Heart right ventricle (tissue), 16 donors: ENCODE data around the gene MAN1A1. TPM values are rescaled to one million over a fixed set of nuclear protein-coding genes. Genes with fewer than 3 reads are reported as not detected.

Experiments
- ATAC-seq, 8 donors: fragments of 200-7000 bp; cut with Tn5 transposase; one replicate each; pipeline ENCODE4 v1.9.1; 2020; ENCODE audit warnings: mild to moderate bottlenecking in 8 of 8, moderate library complexity in 8 of 8, moderate number of reproducible peaks in 1 of 8
- DNase-seq, 2 donors: peaks; one replicate each; pipeline ENCODE4 v3.0.0-alpha.2; 2020
- H3K27ac ChIP-seq, 10 donors: fragments of 200-600 bp; sonication (generic) in 2 of 10; one replicate each; pipeline versions ENCODE4 v1.5.0 to v1.8.0; 2020 to 2022; ENCODE audit warnings: mild to moderate bottlenecking in 3 of 10
- H3K27me3 ChIP-seq, 7 donors: fragments of 200-600 bp; one replicate each; pipeline ENCODE4 v1.8.0; 2021 to 2022; ENCODE audit warnings: mild to moderate bottlenecking in 2 of 7
- H3K36me3 ChIP-seq, 9 donors: fragments of 200-600 bp; sonication (generic) in 1 of 9; one replicate each; pipeline versions ENCODE4 v1.5.0 to v1.8.0; 2020 to 2022; ENCODE audit warnings: mild to moderate bottlenecking in 2 of 9
- H3K4me1 ChIP-seq, 9 donors: fragments of 200-600 bp; sonication (generic) in 1 of 9; one replicate each; pipeline versions ENCODE4 v1.5.0 to v1.8.0; 2020 to 2022; ENCODE audit warnings: mild to moderate bottlenecking in 4 of 9
- H3K4me3 ChIP-seq, 10 donors: fragments of 200-600 bp; sonication (generic) in 2 of 10; one replicate each; pipeline versions ENCODE4 v1.5.0 to v1.8.0; 2020 to 2022; ENCODE audit warnings: mild to moderate bottlenecking in 7 of 10, moderate library complexity in 2 of 10
- H3K9me3 ChIP-seq, 11 donors: fragments of 200-600 bp in 10 of 11; sonication (generic) in 2 of 11; one replicate each; pipeline versions ENCODE4 v1.5.0 to v1.8.0; 2013 to 2022; ENCODE audit warnings: mild to moderate bottlenecking in 2 of 11, control low read depth in 1 of 11, moderate library complexity in 1 of 11
- WGBS, 2 donors: extraction: QIAGEN DNeasy Blood & Tissue Kit; methylation state at CpG; one replicate each; pipeline ENCODE4 v1.1.7; 2013; ENCODE audit warnings: inconsistent platforms in 1 of 2; 5-methylcytosine and 5-hydroxymethylcytosine counted together
- intact Hi-C, 10 donors: fragments of 100-400 bp; cut with DNase I; formaldehyde crosslinking; loops; one replicate each; pipeline versions ENCODE4 v1.11.1 to v1.14.2; 2022
- polyA plus RNA-seq, 2 donors: library from polyadenylated mRNA; stranded (reverse); fragments of 200-250 nt; gene quantifications; one replicate each; pipeline ENCODE4 v1.2.3, GENCODE V29; 2013
- total RNA-seq, 10 donors: library from RNA; stranded (reverse); fragmentation: NEBNext Ultra II Directional in 3 of 10; extraction: Animal tissue kit (Norgen Biotek cat#: 25700) in 3 of 10; gene quantifications; one replicate each; pipeline versions ENCODE4 v1.2.1 to v1.2.4, GENCODE V29; 2021 to 2023
- TF ChIP-seq, protein P1 (sequence below), 9 donors: fragments of 200-600 bp; sonication (generic) in 2 of 9; IDR thresholded peaks; one replicate each; pipeline versions ENCODE4 v1.5.0 to v1.8.0; 2021 to 2022; ENCODE audit warnings: antibody characterized with exemption in 9 of 9, mild to moderate bottlenecking in 5 of 9, moderate library complexity in 1 of 9
- donor health status: Arrhythmogenic right ventricular cardiomyopathy.
- donor health status: ischemic (EF 13 %, LVEDD 7.1; RV severe dilation, severe dysfunction).
- donor health status: healthy with polysubstance abuse.
- donor health status: DM: no; HTN: yes; CAD: no.
- donor health status: DM: no; HTN: no; CAD: no.
- donor health status: ischemic (EF 25% LVEDD 6.9; RV normal size, moderate dysfunction).
- donor health status: ischemic (EF 25% LVEDD 5.7; RV mildly dilated, moderate dysfunction).
- donor health status: healthy.
- donor health status: DM: yes; HTN: yes; CAD: no.
- donor health status: Ischemic cardiomyopathy.
- donor health status: ischemic (EF 35%, LVEDD 5.7; RV mildly dilated, moderate dysfunction).
- donor health status: nonischemic (EF 11% LVEDD 7.7; RV severe dilation, severe dysfunction).
- donor health status: DM: yes; HTN: yes; CAD: no.
- donor health status: PGD.
- donor health status: ischemic (EF 29% LVEDD 5.4; RV normal size, mild dysfunction).
- donor health status: nonischemic (EF 23%, LVEDD 6.1; RV moderate dilation, normal function).

MAN1A1 gene
- total and polyA plus RNA-seq, 12 donors = 6.2 to 22.0 (median 10.2) TPM

DNA sequence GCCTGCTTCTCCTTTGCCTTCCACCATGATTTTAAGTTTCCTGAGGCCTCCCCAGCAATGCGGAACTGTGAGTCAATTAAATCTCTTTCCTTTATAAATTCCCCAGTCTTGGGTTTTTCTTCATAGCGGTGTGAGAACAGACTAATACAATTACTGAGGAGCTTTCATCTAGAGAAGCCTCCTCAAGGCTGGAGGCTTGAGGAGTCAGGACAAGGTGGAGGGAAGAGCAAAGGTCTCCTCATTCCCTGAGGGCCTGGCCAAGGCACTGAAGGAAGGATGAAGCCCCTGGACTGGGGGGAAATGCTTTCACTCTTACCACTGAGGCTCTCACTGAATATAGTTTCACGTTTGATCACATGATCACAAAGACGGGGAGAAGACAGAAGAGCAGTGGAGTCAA, 118.2 kb downstream of the MAN1A1 start:
- ATAC-seq = no peak
- Histone ChIP-seq H3K4me3 (no peak overlapping the region), H3K4me1 (no peaks in the 10 kb centered on the region), H3K27me3 (no peaks in the 10 kb centered on the region), H3K9me3 (peaks cover 0 to 11% (median 0%) of the 10 kb centered on the region in 11 donors), H3K36me3 (peaks cover 0 to 33% (median 0%) of the 10 kb centered on the region in 9 donors), H3K27ac (no peak overlapping the region)
- TF ChIP-seq, protein P1, sequence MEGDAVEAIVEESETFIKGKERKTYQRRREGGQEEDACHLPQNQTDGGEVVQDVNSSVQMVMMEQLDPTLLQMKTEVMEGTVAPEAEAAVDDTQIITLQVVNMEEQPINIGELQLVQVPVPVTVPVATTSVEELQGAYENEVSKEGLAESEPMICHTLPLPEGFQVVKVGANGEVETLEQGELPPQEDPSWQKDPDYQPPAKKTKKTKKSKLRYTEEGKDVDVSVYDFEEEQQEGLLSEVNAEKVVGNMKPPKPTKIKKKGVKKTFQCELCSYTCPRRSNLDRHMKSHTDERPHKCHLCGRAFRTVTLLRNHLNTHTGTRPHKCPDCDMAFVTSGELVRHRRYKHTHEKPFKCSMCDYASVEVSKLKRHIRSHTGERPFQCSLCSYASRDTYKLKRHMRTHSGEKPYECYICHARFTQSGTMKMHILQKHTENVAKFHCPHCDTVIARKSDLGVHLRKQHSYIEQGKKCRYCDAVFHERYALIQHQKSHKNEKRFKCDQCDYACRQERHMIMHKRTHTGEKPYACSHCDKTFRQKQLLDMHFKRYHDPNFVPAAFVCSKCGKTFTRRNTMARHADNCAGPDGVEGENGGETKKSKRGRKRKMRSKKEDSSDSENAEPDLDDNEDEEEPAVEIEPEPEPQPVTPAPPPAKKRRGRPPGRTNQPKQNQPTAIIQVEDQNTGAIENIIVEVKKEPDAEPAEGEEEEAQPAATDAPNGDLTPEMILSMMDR (IDR thresholded peaks at IDR 0.05) = no peak
- 92 to 93% methylated on average over 4 of the region's 4 CpGs for WGBS, 2 donors
- intact Hi-C loops = no loop called here
- DNase-seq = no peak

DNA sequence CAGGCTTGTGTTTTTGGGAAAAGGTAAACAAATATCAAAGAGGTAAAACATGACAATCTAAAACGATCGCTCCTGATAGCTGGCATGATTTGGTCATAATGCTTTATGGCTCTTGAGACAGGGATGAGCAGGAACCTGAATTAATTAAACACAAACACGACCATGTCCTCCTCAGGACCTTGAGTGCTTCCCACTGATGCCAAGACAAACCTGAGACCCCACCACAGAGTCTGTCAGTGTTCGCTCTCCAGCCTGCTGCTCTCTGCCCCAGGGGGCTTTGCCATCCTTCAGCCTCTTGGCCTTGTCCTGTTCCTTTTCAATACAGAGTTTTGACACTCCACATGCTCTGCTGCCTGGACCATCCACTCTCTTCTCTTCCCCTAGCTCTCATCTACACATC, 119.4 kb downstream of the MAN1A1 start:
- ATAC-seq (no peak), DNase-seq (no peak)
- Histone ChIP-seq H3K4me1 (no peaks in the 10 kb centered on the region), H3K27ac (no peak overlapping the region), H3K27me3 (no peaks in the 10 kb centered on the region), H3K4me3 (no peak overlapping the region), H3K9me3 (no peaks in the 10 kb centered on the region), H3K36me3 (peaks cover 0 to 21% (median 0%) of the 10 kb centered on the region in 9 donors)
- TF ChIP-seq, protein P1 (IDR thresholded peaks at IDR 0.05) = no peak
- 95 to 98% methylated on average over 4 of the region's 4 CpGs for WGBS, 2 donors
- intact Hi-C loops = no loop called here

DNA sequence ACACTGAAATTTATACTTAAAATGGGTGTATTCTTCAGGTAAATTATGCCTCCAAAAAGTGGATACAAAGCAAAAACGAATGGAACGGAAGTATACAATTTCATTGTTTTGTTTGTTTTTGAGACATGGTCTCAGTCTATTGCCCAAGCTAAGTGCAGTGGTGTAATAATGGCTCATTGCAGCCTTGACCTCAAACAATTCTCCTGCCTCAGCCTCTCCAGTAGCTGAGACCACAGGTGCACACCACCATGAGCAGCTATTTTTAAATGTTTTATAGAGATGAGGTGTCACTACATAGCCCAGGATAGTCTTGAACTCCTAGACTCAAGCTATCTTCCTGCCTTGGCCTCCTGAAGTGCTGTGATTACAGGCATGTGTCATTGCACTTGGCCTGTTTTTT, 122.2 kb downstream of the MAN1A1 start:
- Histone ChIP-seq H3K27me3 (no peaks in the 10 kb centered on the region), H3K36me3 (peaks cover 0 to 12% (median 0%) of the 10 kb centered on the region in 9 donors), H3K4me1 (no peaks in the 10 kb centered on the region), H3K27ac (no peak overlapping the region), H3K4me3 (no peak overlapping the region), H3K9me3 (no peaks in the 10 kb centered on the region)
- TF ChIP-seq, protein P1 (IDR thresholded peaks at IDR 0.05) = no peak
- intact Hi-C loops = no loop called here
- WGBS, 2 donors = 96% methylated on average over 2 of the region's 2 CpGs
- ATAC-seq (no peak), DNase-seq (no peak)

DNA sequence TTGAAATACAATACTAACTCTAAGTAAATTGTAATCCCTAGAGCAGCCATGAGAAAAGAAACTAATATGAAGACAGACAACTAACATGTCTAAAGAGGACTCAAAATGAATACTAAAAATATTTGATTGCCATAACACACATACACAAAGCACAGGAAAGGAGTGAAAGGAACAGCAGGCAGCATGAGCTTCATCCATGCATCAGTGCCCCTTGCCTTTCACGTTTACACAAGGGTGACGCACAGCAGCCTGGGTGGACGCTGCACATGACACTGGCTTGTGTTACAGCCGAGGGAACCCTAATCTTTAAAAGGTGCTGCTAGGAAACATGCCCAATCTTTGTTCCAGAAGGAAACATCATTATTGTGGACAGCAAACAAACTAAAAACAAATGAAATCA, 123.5 kb downstream of the MAN1A1 start:
- TF ChIP-seq, protein P1 (IDR thresholded peaks at IDR 0.05) = no peak
- Histone ChIP-seq H3K36me3 (peaks cover 0 to 6% (median 0%) of the 10 kb centered on the region in 9 donors), H3K27ac (no peak overlapping the region), H3K4me3 (no peak overlapping the region), H3K9me3 (no peaks in the 10 kb centered on the region), H3K27me3 (no peaks in the 10 kb centered on the region), H3K4me1 (no peaks in the 10 kb centered on the region)
- ATAC-seq = no peak
- 56 to 64% methylated on average over 4 of the region's 4 CpGs for WGBS, 2 donors
- intact Hi-C loops = no loop called here
- no peak for DNase-seq
